GM12891 (cell line): ENCODE measurements around the gene DMC1.
A peak's percentile ranks its signal among the peaks of the same experiment; 100 is the strongest.

Experiments
- DNase-seq: peaks from one replicate; pipeline ENCODE4 v3.0.0; 2011; ENCODE audit warnings: low spot score; ENCODE audit not compliant: insufficient read length
- FAIRE-seq: peaks from 2 replicates; lab custom pipeline; 2011; peaks lifted over from hg19 to GRCh38; lab: Jason Lieb, UNC
- PAX5 ChIP-seq: IDR thresholded peaks from 2 replicates; pipeline ENCODE4 v1.6.1; 2011; ENCODE audit warnings: low read length, moderate library complexity, mild to moderate bottlenecking; ENCODE audit not compliant: insufficient read depth, severe bottlenecking
- POLR2A ChIP-seq: IDR thresholded peaks from 2 replicates; pipeline ENCODE4 v1.6.1; 2011; ENCODE audit warnings: low read depth, low read length, control low read depth
- POLR2AphosphoS5 ChIP-seq: IDR thresholded peaks from 2 replicates; pipeline ENCODE4 v1.6.1; 2011; ENCODE audit warnings: low read depth, low read length, control low read depth
- POU2F2 ChIP-seq: IDR thresholded peaks from 2 replicates; pipeline ENCODE4 v1.6.1; 2011; ENCODE audit warnings: low read depth, mild to moderate bottlenecking, control low read depth, low read length, moderate library complexity
- SPI1 ChIP-seq: IDR thresholded peaks from 2 replicates; pipeline ENCODE4 v1.6.1; 2011; ENCODE audit warnings: low read depth, low read length, control low read depth
- TAF1 ChIP-seq: IDR thresholded peaks from 2 replicates; pipeline ENCODE4 v1.6.1; 2011; ENCODE audit warnings: low read depth, low read length, control low read depth

Gene DMC1

DNA sequence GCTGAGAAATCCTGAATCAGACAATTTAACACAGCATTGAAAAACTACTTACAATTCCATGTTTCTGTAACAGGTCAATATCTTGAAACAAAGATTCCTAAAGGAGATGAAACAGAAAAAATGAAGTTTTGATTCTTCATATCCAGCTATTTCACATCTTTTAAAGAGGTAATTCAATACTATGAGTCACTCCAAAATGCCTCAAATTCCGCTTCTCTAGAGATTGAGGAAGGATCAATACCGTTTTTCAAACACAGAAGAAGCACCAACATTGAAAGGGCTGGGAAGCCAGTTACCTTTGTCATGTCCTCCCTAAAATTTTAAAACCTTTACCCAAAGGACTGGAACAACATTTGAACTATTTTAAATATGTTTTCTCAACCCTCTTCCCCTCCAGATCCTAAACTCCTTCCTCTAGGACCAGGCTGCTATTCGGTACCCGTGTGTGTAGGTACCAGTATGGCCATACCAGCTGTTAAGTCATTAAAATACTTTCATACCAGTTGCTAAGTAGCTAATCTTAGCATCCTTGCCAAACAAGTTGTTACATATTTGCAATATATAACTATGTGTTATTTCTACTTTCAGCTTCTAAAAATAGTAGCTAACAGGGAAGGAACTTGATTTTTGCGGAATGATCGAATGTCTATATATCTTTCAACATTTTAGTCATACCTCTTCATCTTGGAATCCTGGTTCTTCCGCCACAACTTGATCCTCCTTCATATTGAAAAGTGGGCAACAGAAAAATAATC lies 2.3 kb downstream of the DMC1 start:
- no peak for FAIRE-seq
- TF ChIP-seq PAX5, result no peak
- TF ChIP-seq TAF1, result no peak
- no peak for TF ChIP-seq POLR2AphosphoS5
- no peak for TF ChIP-seq POU2F2
- TF ChIP-seq SPI1, result no peak
- TF ChIP-seq POLR2A, result no peak
- no peak for DNase-seq

DNA sequence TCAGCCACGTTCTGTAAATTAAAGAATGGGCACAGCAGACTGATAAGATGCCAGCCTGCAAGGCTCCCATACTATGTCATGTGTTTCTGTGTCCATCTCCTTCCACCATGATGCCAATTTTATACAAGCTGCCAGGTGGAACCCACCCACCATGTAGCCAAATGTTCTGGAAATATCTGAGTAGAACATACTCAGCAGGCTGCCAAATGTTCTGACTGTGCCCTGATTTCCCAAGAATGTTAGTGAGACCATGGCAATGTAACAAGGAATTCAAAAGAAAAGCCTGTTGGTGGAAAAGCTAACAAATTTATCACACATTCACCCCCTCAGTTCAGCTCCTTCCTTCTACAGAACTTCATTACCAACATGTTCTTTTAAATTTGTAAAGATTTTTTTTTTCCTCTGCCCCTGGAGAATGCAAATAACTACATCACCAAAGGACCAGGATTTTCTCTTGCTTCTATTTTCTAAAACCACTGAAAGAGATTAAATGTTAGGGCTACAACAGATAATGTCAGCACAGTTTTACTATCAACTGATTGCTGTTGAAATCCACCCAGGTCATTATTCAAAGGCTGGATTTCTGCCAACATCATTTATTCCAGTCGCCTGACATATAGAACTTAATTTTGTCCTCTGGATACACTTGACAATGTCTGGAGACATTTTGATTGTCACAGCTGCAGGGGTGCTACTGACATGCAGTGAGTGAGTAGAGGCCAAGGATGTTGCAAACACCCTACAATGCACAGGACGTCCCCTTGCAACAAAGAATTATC lies 3.1 kb downstream of the DMC1 start:
- FAIRE-seq (peak; percentile 58), DNase-seq (no peak)
- TF ChIP-seq POU2F2, result no peak
- TF ChIP-seq TAF1, result no peak
- no peak for TF ChIP-seq PAX5
- no peak for TF ChIP-seq SPI1
- TF ChIP-seq POLR2A, result no peak
- no peak for TF ChIP-seq POLR2AphosphoS5

DNA sequence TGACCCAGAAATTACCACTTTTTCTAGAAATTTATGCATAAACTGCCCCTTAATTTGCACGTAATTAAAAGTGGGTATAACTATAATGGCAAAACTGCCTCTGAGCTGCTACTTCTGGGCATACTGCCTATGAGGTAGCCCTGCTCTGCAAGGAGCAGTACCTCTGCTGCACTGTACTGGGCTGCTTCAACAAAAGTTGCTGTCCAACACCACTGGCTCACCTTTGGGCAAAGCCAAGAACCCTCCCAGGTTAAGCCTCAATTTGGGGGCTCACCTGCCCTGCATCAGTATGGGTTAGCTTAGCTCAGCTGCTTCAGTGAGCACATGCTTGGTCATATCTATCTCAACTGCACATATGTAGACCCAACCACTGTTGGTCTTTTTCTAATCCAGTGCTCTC lies 4.5 kb downstream of the DMC1 start:
- FAIRE-seq (no peak), DNase-seq (no peak)
- TF ChIP-seq PAX5, result no peak
- no peak for TF ChIP-seq SPI1
- TF ChIP-seq POLR2AphosphoS5, result no peak
- TF ChIP-seq TAF1, result no peak
- no peak for TF ChIP-seq POU2F2
- TF ChIP-seq POLR2A, result no peak

DNA sequence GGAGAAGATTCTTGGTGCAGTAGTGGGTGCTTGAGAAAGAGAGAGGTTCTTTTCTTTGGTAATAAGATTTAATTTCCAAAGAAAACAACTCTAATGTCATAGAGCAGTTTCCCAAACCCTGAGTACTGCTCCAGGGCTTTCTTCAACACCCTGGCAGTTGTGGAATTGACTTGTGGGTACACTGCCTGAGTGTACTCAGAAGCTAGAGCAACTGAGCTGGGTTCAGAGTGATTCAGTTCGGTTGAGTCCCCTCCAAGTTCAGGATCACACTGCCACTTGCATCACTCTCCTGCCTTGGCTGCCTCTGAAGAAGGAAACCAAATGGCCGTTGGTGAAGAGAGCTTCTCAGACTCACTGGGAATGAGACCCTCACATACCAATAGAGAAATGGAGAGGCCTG lies 5.3 kb downstream of the DMC1 start:
- TF ChIP-seq SPI1, result no peak
- no peak for TF ChIP-seq TAF1
- no peak for TF ChIP-seq PAX5
- TF ChIP-seq POU2F2, result no peak
- TF ChIP-seq POLR2A, result no peak
- no peak for TF ChIP-seq POLR2AphosphoS5
- FAIRE-seq (no peak), DNase-seq (no peak)

- TF ChIP-seq SPI1 (no peak), POU2F2 (no peak), POLR2A (no peak)
- FAIRE-seq (no peak), DNase-seq (no peak)
Observed at GRCh38 chr22:38554281-38554680, 15.7 kb downstream of the DMC1 start.

DNA sequence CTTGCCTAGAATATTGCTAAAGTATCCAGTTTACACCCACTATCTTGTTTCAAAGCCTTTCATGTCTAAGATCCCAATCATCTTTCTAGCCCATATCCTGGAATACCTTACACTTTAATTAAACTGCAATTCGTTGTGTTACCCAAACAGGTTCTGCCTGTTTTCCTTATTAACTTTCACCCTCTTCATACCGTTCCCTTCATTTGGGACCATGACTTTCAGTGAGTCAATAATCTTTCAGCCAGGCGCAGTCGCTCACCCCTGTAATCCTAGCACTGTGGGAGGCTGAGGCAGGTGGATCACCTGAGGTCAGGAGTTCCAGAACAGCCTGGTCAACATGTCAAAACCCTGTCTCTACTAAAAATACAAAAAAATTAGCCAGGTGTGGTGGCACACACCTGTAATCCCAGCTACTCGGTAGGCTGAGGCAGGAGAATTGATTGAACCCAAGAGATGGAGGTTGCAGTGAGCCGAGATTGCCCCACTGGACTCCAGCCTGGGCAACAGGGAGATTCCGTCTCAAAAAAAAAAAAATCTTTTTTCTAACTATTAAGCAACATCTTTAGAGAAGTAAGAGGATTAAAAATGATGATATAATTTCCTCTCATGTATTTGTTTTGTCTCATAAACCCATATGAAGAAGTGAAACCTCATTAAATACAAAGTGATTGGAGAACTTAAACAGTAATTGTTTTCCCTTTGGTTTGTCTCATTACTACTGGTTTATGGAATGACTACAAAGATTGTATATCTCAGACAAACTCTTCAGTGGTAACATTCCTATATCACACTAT lies 20.7 kb downstream of the DMC1 start:
- no peak for DNase-seq
- TF ChIP-seq POU2F2 (no peak), SPI1 (peak; percentile 34; the same call in 1 of the 2 replicates)
- no peak for FAIRE-seq

DNA sequence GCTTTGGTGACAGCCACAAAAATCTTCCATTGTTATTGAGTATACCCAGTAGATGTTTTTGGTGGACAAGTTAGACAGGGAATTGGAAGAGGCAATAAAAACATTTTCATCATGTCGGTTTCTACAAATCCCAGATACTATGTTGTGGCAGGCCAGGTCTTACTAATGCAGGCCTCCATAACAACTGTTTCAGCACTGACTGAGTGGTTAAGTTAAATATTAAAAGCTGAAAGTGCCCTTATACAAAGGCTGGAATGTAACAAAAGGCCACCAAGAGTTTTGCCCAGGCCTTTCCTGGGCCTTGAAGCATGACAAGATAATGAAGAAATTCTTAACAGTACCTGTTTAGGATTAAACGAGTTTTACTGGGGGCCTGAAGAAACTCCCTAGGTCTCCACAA lies 29.3 kb downstream of the DMC1 start:
- TF ChIP-seq PAX5 (no peak), POLR2A (no peak), POU2F2 (no peak), TAF1 (no peak), POLR2AphosphoS5 (no peak), SPI1 (no peak)
- no peak for DNase-seq
- no peak for FAIRE-seq

GRCh38 chr22:38531251-38531938 lies 38.6 kb downstream of the DMC1 start:
- DNase-seq (no peak), FAIRE-seq (no peak)
- TF ChIP-seq PAX5 (no peak), TAF1 (no peak), POU2F2 (no peak), SPI1 (no peak), POLR2AphosphoS5 (no peak), POLR2A (no peak)

- FAIRE-seq (no peak), DNase-seq (no peak)
- no peak for TF ChIP-seq SPI1
- TF ChIP-seq POU2F2, result no peak
- TF ChIP-seq POLR2A, result no peak
- no peak for TF ChIP-seq POLR2AphosphoS5
- no peak for TF ChIP-seq PAX5
- TF ChIP-seq TAF1, result no peak
Observed at GRCh38 chr22:38524429-38524828, 45.6 kb downstream of the DMC1 start.
